B cell (primary cell): Measurements from ENCODE around the gene PLEKHJ1. TPM values are rescaled to one million over a fixed set of nuclear protein-coding genes. Genes with fewer than 3 reads are reported as not detected.

Source experiments
- ATAC-seq: fragments of 200-7000 bp; cut with Tn5 transposase; one replicate; pipeline ENCODE4 v1.10.0; 2021; ENCODE audit warnings: low read depth, mild to moderate bottlenecking, moderate number of reproducible peaks, moderate library complexity
- CTCF ChIA-PET: fragments of 350-600 bp; sonication (Branson Sonifier 250); formaldehyde crosslinking; loops from one replicate; lab custom pipeline; 2021; ENCODE audit warnings: antibody characterized with exemption, inconsistent platforms; lab: Charles Lee
- POLR2A ChIA-PET: fragments of 350-600 bp; sonication (Branson Sonifier 250); formaldehyde crosslinking; loops from one replicate; lab custom pipeline; 2021; ENCODE audit warnings: antibody characterized with exemption; lab: Charles Lee
- DNase-seq: peaks from one replicate; pipeline ENCODE4 v3.0.0; 2013
- H2AFZ ChIP-seq: 2 replicates; pipeline ENCODE4 v1.6.1; 2012; ENCODE audit warnings: mild to moderate bottlenecking, low read depth, low read length; ENCODE audit not compliant: insufficient read depth, poor library complexity, severe bottlenecking
- H3K27ac ChIP-seq, 2 donors: 1 replicate in 1 of 2; 2 replicates in 1 of 2; pipeline ENCODE4 v1.5.1; 2012 to 2013; ENCODE audit warnings: low read length in 2 of 2, mild to moderate bottlenecking in 2 of 2, moderate library complexity in 1 of 2
- H3K27me3 ChIP-seq, 4 experiments: fragments of 200-600 bp in 1 of 4; sonication (generic) in 1 of 4; replicated peaks in 1 of 4; 1 replicate in 2 of 4; 2 replicates in 2 of 4; pipeline versions ENCODE4 v1.6.1 to v1.7.0; 2013 to 2016; ENCODE audit warnings: low read length in 3 of 4, mild to moderate bottlenecking in 2 of 4, mixed read lengths in 1 of 4, moderate library complexity in 1 of 4; ENCODE audit not compliant: insufficient read depth in 4 of 4, control insufficient read depth in 3 of 4; ENCODE audit errors: control extremely low read depth in 1 of 4
- H3K36me3 ChIP-seq, 2 experiments: replicated peaks in 1 of 2; 1 replicate in 1 of 2; 2 replicates in 1 of 2; pipeline versions ENCODE4 v1.6.1 to v1.7.1; 2013; ENCODE audit warnings: low read length in 1 of 2; ENCODE audit not compliant: insufficient read depth in 2 of 2, control insufficient read depth in 1 of 2; ENCODE audit errors: control extremely low read depth in 1 of 2, extremely low read depth in 1 of 2
- H3K4me1 ChIP-seq, 2 donors: fragments of 200-600 bp in 1 of 2; sonication (generic) in 1 of 2; 1 replicate in 1 of 2; 2 replicates in 1 of 2; pipeline versions ENCODE4 v1.5.1 to v1.6.1; 2013 to 2017; ENCODE audit warnings: low read length in 2 of 2; ENCODE audit not compliant: control insufficient read depth in 2 of 2, insufficient read depth in 2 of 2
- H3K4me2 ChIP-seq: replicated peaks from 2 replicates; pipeline ENCODE3; 2012; ENCODE audit warnings: mild to moderate bottlenecking, low read depth, low read length; ENCODE audit not compliant: poor library complexity, severe bottlenecking
- H3K4me3 ChIP-seq, 5 experiments: fragments of 200-600 bp in 1 of 5; sonication (generic) in 1 of 5; 1 replicate in 3 of 5; 2 replicates in 2 of 5; pipeline versions ENCODE4 v1.5.1 to v1.7.0; 2011 to 2016; ENCODE audit warnings: low read length in 4 of 5, mild to moderate bottlenecking in 4 of 5, low read depth in 2 of 5, control low read depth in 1 of 5, moderate library complexity in 1 of 5; ENCODE audit not compliant: insufficient read depth in 1 of 5; ENCODE audit errors: control extremely low read depth in 1 of 5, extremely low read depth in 1 of 5
- H3K79me2 ChIP-seq: fragments of 200-600 bp; sonication (generic); one replicate; pipeline ENCODE4 v1.6.0; 2016; ENCODE audit warnings: low read length; ENCODE audit not compliant: control insufficient read depth, insufficient read depth
- H3K9ac ChIP-seq: fragments of 200-600 bp; sonication (generic); 2 replicates; pipeline ENCODE4 v1.6.1; 2017; ENCODE audit warnings: mild to moderate bottlenecking, low read length, moderate library complexity
- H3K9me3 ChIP-seq, 3 donors: one replicate each; pipeline versions ENCODE4 v1.6.1 to v1.7.1; 2013; ENCODE audit warnings: low read length in 2 of 3; ENCODE audit not compliant: control insufficient read depth in 2 of 3, insufficient read depth in 1 of 3; ENCODE audit errors: control extremely low read depth in 1 of 3
- H4K20me1 ChIP-seq: 2 replicates; pipeline ENCODE4 v1.6.0; 2012; ENCODE audit warnings: mild to moderate bottlenecking, low read length; ENCODE audit not compliant: insufficient read depth, control insufficient read depth, poor library complexity, severe bottlenecking
- H3K27ac Mint-ChIP-seq: one replicate; pipeline ENCODE4 v1.8.0; 2021; ENCODE audit warnings: mixed read lengths
- H3K27me3 Mint-ChIP-seq: one replicate; pipeline ENCODE4 v1.8.0; 2021; ENCODE audit warnings: mixed read lengths
- H3K4me1 Mint-ChIP-seq: one replicate; pipeline ENCODE4 v1.8.0; 2021; ENCODE audit warnings: mixed read lengths
- H3K4me3 Mint-ChIP-seq: one replicate; pipeline ENCODE4 v1.8.0; 2021; ENCODE audit warnings: mixed read lengths
- H3K9me3 Mint-ChIP-seq: one replicate; pipeline ENCODE4 v1.8.0; 2022; ENCODE audit warnings: mixed read lengths; ENCODE audit not compliant: insufficient read depth
- CTCF ChIP-seq: fragments of 200-600 bp; IDR thresholded peaks from one replicate; pipeline ENCODE4 v1.8.0; 2022; ENCODE audit warnings: antibody characterized with exemption, mild to moderate bottlenecking
- EZH2 ChIP-seq: IDR thresholded peaks from 2 replicates; pipeline ENCODE4 v1.6.1; 2012; ENCODE audit warnings: borderline replicate concordance, low read depth, mild to moderate bottlenecking, moderate library complexity, low read length; ENCODE audit not compliant: insufficient read depth, poor library complexity, severe bottlenecking
- WGBS: methylation state at CpG from one replicate; pipeline ENCODE4 v1.1.5; 2013; ENCODE audit warnings: missing lambda C conversion rate; ENCODE audit not compliant: insufficient coverage; 5-methylcytosine and 5-hydroxymethylcytosine counted together
- intact Hi-C: fragments of 100-400 bp; cut with micrococcal nuclease; formaldehyde crosslinking; loops from one replicate; pipeline ENCODE4 v1.10.0; 2022
- polyA plus RNA-seq: library from polyadenylated mRNA; depleted of rRNA; stranded (reverse); fragments of >200 nt; gene quantifications from 2 replicates; pipeline ENCODE4 v1.2.3, GENCODE V29; 2012
- total RNA-seq, 2 donors: library from RNA; stranded (reverse); fragments of 120-200 nt in 1 of 2; gene quantifications; 1 replicate in 1 of 2; 2 replicates in 1 of 2; pipeline versions ENCODE4 v1.2.3 to v1.2.4, GENCODE V29; 2013 to 2022

Gene PLEKHJ1
- total and polyA plus RNA-seq, 2 donors (not counting 1 experiment from before 2014, with no cell fraction given): 86.7 to 117 TPM

- Histone ChIP-seq H3K27me3 (no peaks in the 10 kb centered on the region), H3K4me3 (no peak overlapping the region), H3K4me1 (peaks cover 33 to 50% of the 10 kb centered on the region in 2 donors), H2AFZ (no peak overlapping the region), H3K36me3 (no peaks in the 10 kb centered on the region), H3K79me2 (peaks cover 22% of the 10 kb centered on the region), H3K4me2 (no peak overlapping the region), H3K9ac (no peak overlapping the region), H4K20me1 (no peaks in the 10 kb centered on the region), H3K9me3 (no peaks in the 10 kb centered on the region), H3K27ac (no peak overlapping the region)
- ChIA-PET CTCF (interaction anchor here (0.6 to 1.6 kb wide), 5 partner anchors 13 to 102 kb away, joined by 3 to 5 read pairs (median 3); no protein-coding TSS in a partner anchor), POLR2A (interaction anchor here (0.6 to 1.0 kb wide), 2 partner anchors 12 to 26 kb away, joined by 3 to 7 read pairs; no protein-coding TSS in a partner anchor)
- no peak for ATAC-seq
- peaks cover 36% of the 10 kb centered on the region for H3K4me1 Mint-ChIP-seq
- H3K4me3 Mint-ChIP-seq: no peak overlapping the region
- H3K9me3 Mint-ChIP-seq: no peaks in the 10 kb centered on the region
- intact Hi-C loops: no loop called here
- H3K27me3 Mint-ChIP-seq: no peaks in the 10 kb centered on the region
- TF ChIP-seq EZH2 (no peak), CTCF (no peak)
- WGBS: 100% methylated on average over 1 of the region's 8 CpGs
- DNase-seq: no peak
- H3K27ac Mint-ChIP-seq: no peak overlapping the region
Observed at GRCh38 chr19:2283835-2284507, 47.8 kb upstream of the PLEKHJ1 start.

DNA sequence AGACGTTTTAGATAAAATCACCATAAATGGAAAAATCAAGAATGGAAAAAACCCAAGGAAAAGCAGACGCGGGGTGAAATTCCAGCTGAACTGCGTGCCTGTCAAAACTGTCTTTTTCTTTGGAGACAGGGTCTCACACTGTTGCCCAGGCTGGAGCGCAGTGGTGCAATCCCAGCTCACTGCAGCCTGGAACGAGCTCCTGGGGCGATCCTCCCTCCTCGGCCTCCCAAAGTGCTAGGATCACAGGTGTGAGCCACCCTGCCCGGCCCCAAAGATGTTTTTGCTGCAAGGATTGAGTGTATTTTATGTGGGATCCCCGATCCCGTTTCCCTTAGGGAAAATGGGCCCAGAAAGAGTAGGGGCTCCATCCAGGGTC, 46.7 kb upstream of the PLEKHJ1 start:
- Mint-ChIP-seq H3K9me3 (no peaks in the 10 kb centered on the region), H3K4me3 (peak overlapping the region; percentile 58), H3K27me3 (no peaks in the 10 kb centered on the region), H3K27ac (peak overlapping the region; percentile 63), H3K4me1 (peaks cover 29% of the 10 kb centered on the region)
- peaks cover 22 to 39% of the 10 kb centered on the region in 2 donors for H3K4me1 ChIP-seq
- H3K27ac ChIP-seq: no peak overlapping the region
- no peaks in the 10 kb centered on the region for H3K36me3 ChIP-seq
- no peak overlapping the region for H2AFZ ChIP-seq
- intact Hi-C loops: no loop called here
- 88% methylated on average over 9 of the region's 11 CpGs for WGBS
- no peak overlapping the region for H3K4me3 ChIP-seq
- H3K4me2 ChIP-seq: peak overlapping the region; percentile 88
- DNase-seq (no peak), ATAC-seq (no peak)
- H3K79me2 ChIP-seq: peaks cover 27% of the 10 kb centered on the region
- ChIA-PET CTCF (interaction anchor here (1.2 to 1.6 kb wide), 3 partner anchors 25 to 109 kb away, joined by 3 to 5 read pairs (median 4); no protein-coding TSS in a partner anchor), POLR2A (interaction anchor here (0.6 to 1.4 kb wide), 3 partner anchors 12 to 419 kb away, joined by 3 to 4 read pairs (median 3); no protein-coding TSS in a partner anchor)
- H3K9me3 ChIP-seq: no peaks in the 10 kb centered on the region
- H4K20me1 ChIP-seq: no peaks in the 10 kb centered on the region
- TF ChIP-seq EZH2 (no peak), CTCF (no peak)
- no peak overlapping the region for H3K9ac ChIP-seq
- no peaks in the 10 kb centered on the region for H3K27me3 ChIP-seq
